Retinal pigment epithelial cell (primary cell): ENCODE measurements around the gene TXNRD3.

Experiments
- DNase-seq: peaks from one replicate; pipeline ENCODE4 v3.0.0-alpha.2; 2010; ENCODE audit warnings: low read depth
- H3K4me3 ChIP-seq: 2 replicates; pipeline ENCODE4 v1.5.1; 2011; ENCODE audit warnings: mild to moderate bottlenecking, low read length, control low read depth, moderate library complexity
- TF ChIP-seq, protein P1 (sequence below): conservative IDR thresholded peaks from 2 replicates; pipeline ENCODE4 v1.5.1; 2011; ENCODE audit warnings: low read depth, low read length, control low read depth, inconsistent platforms

The TXNRD3 gene

DNA sequence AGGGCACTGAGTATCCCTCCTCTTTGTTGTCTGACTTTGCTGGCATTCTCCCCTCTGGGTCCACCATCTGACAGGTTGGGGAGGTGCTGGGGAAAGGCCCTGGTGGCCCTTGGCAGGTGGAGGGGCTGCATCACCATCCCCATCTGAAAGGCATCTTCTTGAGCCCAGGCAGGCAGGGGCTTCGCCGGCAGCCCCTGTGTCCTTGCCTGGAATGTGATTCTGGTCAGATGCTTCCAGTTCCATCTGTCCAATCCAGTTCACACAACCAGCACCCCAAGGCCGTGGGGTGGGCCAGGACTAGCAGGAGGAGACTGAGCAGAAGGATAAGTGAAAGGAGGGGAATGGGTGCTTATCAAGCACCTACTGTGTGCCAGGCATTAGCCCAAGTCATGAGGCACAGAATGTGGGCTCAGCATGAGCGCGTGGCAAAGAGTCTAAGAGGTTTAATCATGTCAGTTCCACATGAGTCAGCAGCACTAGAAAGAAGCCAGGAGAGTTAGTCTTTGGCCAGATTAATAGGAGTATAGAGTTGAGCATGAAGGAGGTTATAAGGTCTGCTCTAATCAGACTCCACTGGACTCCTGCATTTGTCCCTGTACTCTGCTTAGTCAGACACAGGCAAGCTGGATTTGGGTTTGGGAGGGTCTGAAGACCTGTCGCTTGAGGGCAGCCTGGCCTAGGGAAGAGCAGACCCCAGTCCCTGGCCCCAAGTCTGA, 10.5 kb upstream of the TXNRD3 start:
- no peak for DNase-seq
- TF ChIP-seq, protein P1, sequence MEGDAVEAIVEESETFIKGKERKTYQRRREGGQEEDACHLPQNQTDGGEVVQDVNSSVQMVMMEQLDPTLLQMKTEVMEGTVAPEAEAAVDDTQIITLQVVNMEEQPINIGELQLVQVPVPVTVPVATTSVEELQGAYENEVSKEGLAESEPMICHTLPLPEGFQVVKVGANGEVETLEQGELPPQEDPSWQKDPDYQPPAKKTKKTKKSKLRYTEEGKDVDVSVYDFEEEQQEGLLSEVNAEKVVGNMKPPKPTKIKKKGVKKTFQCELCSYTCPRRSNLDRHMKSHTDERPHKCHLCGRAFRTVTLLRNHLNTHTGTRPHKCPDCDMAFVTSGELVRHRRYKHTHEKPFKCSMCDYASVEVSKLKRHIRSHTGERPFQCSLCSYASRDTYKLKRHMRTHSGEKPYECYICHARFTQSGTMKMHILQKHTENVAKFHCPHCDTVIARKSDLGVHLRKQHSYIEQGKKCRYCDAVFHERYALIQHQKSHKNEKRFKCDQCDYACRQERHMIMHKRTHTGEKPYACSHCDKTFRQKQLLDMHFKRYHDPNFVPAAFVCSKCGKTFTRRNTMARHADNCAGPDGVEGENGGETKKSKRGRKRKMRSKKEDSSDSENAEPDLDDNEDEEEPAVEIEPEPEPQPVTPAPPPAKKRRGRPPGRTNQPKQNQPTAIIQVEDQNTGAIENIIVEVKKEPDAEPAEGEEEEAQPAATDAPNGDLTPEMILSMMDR = no peak
- H3K4me3 ChIP-seq = no peak overlapping the region

- DNase-seq = no peak
- no peak overlapping the region for H3K4me3 ChIP-seq
- TF ChIP-seq, protein P1 = peak; percentile 23
Observed at GRCh38 chr3:126664591-126665214, 9.8 kb upstream of the TXNRD3 start.

DNA sequence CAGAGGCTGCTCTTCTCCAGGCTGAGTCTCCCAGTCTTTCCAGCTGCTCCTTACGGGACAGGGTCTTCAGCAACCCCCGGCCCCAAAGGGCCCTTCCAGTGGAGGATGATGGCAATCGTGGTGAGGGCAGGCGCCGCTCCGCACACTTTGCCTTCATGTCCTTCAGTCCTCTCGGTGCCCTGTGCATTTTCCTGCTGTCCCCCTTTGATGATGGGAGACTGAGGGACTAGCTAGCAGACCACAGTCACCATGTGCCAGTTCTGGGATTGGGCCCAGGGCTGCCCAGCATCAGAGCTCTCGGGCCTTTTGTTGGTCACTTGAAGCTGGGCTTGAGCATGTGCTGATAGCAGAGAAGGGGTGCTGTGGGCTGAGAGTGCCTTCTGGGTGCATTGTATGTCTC, 8.8 kb upstream of the TXNRD3 start:
- TF ChIP-seq, protein P1 = no peak
- DNase-seq = no peak
- no peak overlapping the region for H3K4me3 ChIP-seq

DNA sequence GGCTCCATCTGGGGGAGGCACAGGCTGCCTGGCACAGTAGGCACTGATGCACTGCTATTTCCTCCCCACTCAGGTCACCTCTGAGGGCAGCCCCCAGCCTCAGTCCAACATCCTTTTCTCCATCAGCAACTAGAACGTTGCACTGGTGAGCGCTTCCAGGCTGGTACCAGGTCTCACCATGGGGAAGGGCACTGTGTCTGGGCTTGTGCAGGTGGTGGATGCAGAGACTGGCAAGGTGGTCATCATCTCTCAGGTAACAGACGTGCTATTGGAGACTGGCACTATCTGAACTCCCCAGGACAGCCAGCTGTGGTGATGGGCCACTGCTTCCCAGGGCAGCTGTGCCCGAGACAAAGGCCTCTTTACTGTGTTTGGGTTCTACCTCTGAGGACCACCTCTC, 8.3 kb upstream of the TXNRD3 start:
- DNase-seq = no peak
- TF ChIP-seq, protein P1 = no peak
- H3K4me3 ChIP-seq = no peak overlapping the region

- H3K4me3 ChIP-seq = no peak overlapping the region
- TF ChIP-seq, protein P1 = no peak
- DNase-seq = no peak
Observed at GRCh38 chr3:126661532-126662364, 6.8 kb upstream of the TXNRD3 start.

DNA sequence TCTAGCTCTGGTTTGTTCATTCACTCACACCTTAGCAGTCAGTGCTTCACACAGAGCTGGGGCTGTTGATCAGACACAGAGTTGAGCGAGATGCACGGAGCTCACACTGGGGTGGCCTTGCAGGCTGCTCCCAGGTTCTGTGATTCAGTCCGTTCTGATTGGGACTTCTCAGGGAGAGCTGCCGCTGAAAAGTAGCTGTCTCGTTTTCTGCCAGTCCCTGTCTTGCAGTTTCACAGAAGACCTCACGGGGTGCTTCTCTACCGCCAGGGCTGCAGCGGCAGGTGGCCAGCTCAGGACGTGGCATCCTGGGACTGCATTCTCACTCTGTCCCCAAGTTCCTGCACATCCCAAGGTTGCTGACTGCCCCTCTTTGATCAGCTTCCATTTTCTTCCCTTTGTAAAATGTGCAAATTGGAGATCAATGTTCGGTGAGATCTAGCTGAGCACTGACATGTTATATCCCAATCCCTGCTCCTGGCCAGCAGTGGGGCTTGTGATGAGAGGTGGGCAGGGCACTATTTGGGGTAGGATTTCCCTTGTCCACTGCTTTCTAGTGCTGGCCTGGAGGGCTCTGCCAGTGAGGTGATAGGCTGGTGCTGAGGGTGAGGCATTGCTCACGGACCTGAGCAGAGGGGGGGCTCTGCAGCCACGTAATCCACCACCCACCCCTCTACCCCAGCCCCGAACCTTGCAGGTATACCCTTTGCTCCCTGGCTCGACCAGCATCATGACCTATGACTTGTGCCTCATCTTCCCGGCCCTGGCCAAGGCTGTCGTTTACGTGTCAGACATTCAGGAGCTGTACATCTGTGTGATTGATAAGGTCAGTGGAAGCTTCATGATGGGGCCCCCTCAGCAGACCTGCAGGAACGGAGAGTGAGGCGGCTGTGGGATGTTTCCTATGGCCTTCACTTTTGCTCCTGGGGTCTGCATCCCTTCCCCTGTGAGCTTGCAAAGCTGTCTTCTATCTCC, 5.3 kb upstream of the TXNRD3 start:
- no peak for DNase-seq

More for the DNA sequence above, 5.3 kb upstream of the TXNRD3 start:
- TF ChIP-seq, protein P1 = peak; percentile 41
- H3K4me3 ChIP-seq = no peak overlapping the region
